GM12878 (cell line): ENCODE measurements around the gene THUMPD2. TPM values are rescaled to one million over a fixed set of nuclear protein-coding genes. Genes with fewer than 3 reads are reported as not detected.

Experiments
- ATAC-seq: fragments of 200-7000 bp; cut with Tn5 transposase; 3 replicates; pipeline ENCODE4 v1.9.1; 2020; ENCODE audit warnings: mild to moderate bottlenecking, moderate library complexity
- BruUV-seq: library from RNA; stranded (reverse); fragments of 400-500 nt; replicated peaks from 2 replicates; lab custom pipeline; 2021; lab: Mats Ljungman, UMichigan
- CTCF ChIA-PET: fragments of 300-600 bp; sonication (Branson Sonifier 250); formaldehyde crosslinking; extraction: SDS; loops from one replicate; lab custom pipeline; 2021; ENCODE audit warnings: inconsistent platforms; lab: Yijun Ruan, JAX
- POLR2A ChIA-PET: fragments of 350-600 bp; formaldehyde crosslinking; extraction: SDS; loops from one replicate; lab custom pipeline; 2021; ENCODE audit warnings: inconsistent platforms; lab: Charles Lee
- RAD21 ChIA-PET: fragments of 300-600 bp; sonication (Branson Sonifier 250); formaldehyde crosslinking; loops from one replicate; lab custom pipeline; 2023; ENCODE audit warnings: antibody characterized with exemption; ENCODE audit not compliant: unreplicated experiment; lab: Charles Lee
- SMC1A ChIA-PET: fragments of 300-600 bp; sonication (Branson Sonifier 250); formaldehyde crosslinking; loops from one replicate; lab custom pipeline; 2023; ENCODE audit not compliant: unreplicated experiment, uncharacterized antibody; lab: Charles Lee
- DNase-seq: peaks from one replicate; pipeline ENCODE4 v3.0.0-alpha.2; 2011; ENCODE audit warnings: low read depth, low spot score
- FAIRE-seq: peaks from 3 replicates; lab custom pipeline; 2011; peaks lifted over from hg19 to GRCh38; lab: Jason Lieb, UNC
- H2AFZ ChIP-seq: 2 replicates; pipeline ENCODE4 v1.6.0; 2011; ENCODE audit warnings: low read depth, low read length, control low read depth; ENCODE audit not compliant: control insufficient read depth
- H3K27ac ChIP-seq: 2 replicates; pipeline ENCODE4 v1.5.1; 2011; ENCODE audit warnings: control low read depth; ENCODE audit not compliant: control insufficient read depth, insufficient read depth
- H3K27me3 ChIP-seq, 2 experiments: replicated peaks in 1 of 2; 2 replicates each; pipeline versions ENCODE4 v1.6.0 to v1.6.1; 2011; ENCODE audit warnings: low read length in 1 of 2; ENCODE audit not compliant: control insufficient read depth in 2 of 2, insufficient read depth in 2 of 2
- H3K36me3 ChIP-seq, 2 experiments: 2 replicates each; pipeline ENCODE4 v1.5.1; 2011; ENCODE audit warnings: low read length in 1 of 2; ENCODE audit not compliant: control insufficient read depth in 2 of 2, insufficient read depth in 2 of 2
- H3K4me1 ChIP-seq: 2 replicates; pipeline ENCODE4 v1.6.1; 2011; ENCODE audit warnings: mild to moderate bottlenecking, low read length, moderate library complexity, mixed read lengths; ENCODE audit not compliant: control insufficient read depth, insufficient read depth
- H3K4me2 ChIP-seq: 2 replicates; pipeline ENCODE4 v1.6.0; 2011; ENCODE audit warnings: control low read depth; ENCODE audit not compliant: control insufficient read depth, insufficient read depth
- H3K4me3 ChIP-seq: fragments of 200-600 bp; sonication (generic); 2 replicates; pipeline ENCODE4 v1.5.1; 2016
- H3K79me2 ChIP-seq: 2 replicates; pipeline ENCODE4 v1.6.0; 2011; ENCODE audit warnings: low read length; ENCODE audit not compliant: control insufficient read depth, insufficient read depth
- H3K9ac ChIP-seq: 2 replicates; pipeline ENCODE4 v1.8.0; 2011; ENCODE audit warnings: low read length, control low read depth, mixed read lengths; ENCODE audit not compliant: control insufficient read depth, insufficient read depth
- H3K9me3 ChIP-seq: replicated peaks from 3 replicates; pipeline ENCODE4 v1.5.1; 2011; ENCODE audit warnings: mild to moderate bottlenecking, low read length; ENCODE audit not compliant: control insufficient read depth, insufficient read depth
- H4K20me1 ChIP-seq: 2 replicates; pipeline ENCODE4 v1.6.0; 2011; ENCODE audit not compliant: control insufficient read depth, insufficient read depth
- BHLHE40 ChIP-seq, 2 experiments: fragments of 450-650 bp in 1 of 2; IDR thresholded peaks; 2 replicates each; pipeline ENCODE4 v1.6.1; 2011 to 2017; ENCODE audit warnings: low read depth in 2 of 2, borderline replicate concordance in 1 of 2, improper control_type of control experiment in 1 of 2, low read length in 1 of 2, mild to moderate bottlenecking in 1 of 2
- EED ChIP-seq: sonication (generic); IDR thresholded peaks from 2 replicates; pipeline ENCODE4 v1.6.1; 2016; ENCODE audit warnings: antibody characterized with exemption, low read depth
- ETV6 ChIP-seq, 2 experiments: fragments of 450-650 bp in 1 of 2; IDR thresholded peaks in 1 of 2; conservative IDR thresholded peaks in 1 of 2; 2 replicates each; pipeline ENCODE4 v1.6.1; 2014; ENCODE audit warnings: antibody characterized with exemption in 1 of 2, borderline replicate concordance in 1 of 2, low read depth in 1 of 2, mild to moderate bottlenecking in 1 of 2, moderate library complexity in 1 of 2
- EZH2 ChIP-seq: IDR thresholded peaks from 2 replicates; pipeline ENCODE4 v1.6.1; 2012; ENCODE audit warnings: low read depth, mild to moderate bottlenecking, control low read depth, inconsistent platforms, low read length, borderline replicate concordance; ENCODE audit not compliant: control insufficient read depth
- FOXM1 ChIP-seq: IDR thresholded peaks from 2 replicates; pipeline ENCODE4 v1.6.1; 2012; ENCODE audit warnings: low read depth, mild to moderate bottlenecking, inconsistent platforms, low read length, moderate library complexity
- HDAC2 ChIP-seq: fragments of 200-600 bp; sonication (generic); IDR thresholded peaks from 2 replicates; pipeline ENCODE4 v1.6.1; 2017
- HDAC6 ChIP-seq: fragments of 200-600 bp; sonication (generic); IDR thresholded peaks from one replicate; pipeline ENCODE4 v1.8.0; 2017; ENCODE audit warnings: antibody characterized with exemption; ENCODE audit not compliant: unreplicated experiment
- HDGF ChIP-seq: fragments of 450-650 bp; IDR thresholded peaks from 2 replicates; pipeline ENCODE4 v1.6.1; 2016; ENCODE audit warnings: antibody characterized with exemption
- KAT2A ChIP-seq: conservative IDR thresholded peaks from 2 replicates; pipeline ENCODE4 v1.6.1; 2011; ENCODE audit warnings: low read depth, low read length; ENCODE audit not compliant: control insufficient read depth
- MTA3 ChIP-seq: IDR thresholded peaks from 2 replicates; pipeline ENCODE4 v1.6.1; 2012; ENCODE audit warnings: low read length, inconsistent platforms, borderline replicate concordance
- MXI1 ChIP-seq: fragments of 150-350 bp; IDR thresholded peaks from 2 replicates; pipeline ENCODE4 v1.6.1; 2011; ENCODE audit warnings: low read depth, mild to moderate bottlenecking, inconsistent platforms, low read length, improper control_type of control experiment
- NFXL1 ChIP-seq: fragments of 450-650 bp; IDR thresholded peaks from 2 replicates; pipeline ENCODE4 v1.6.1; 2017; ENCODE audit warnings: antibody characterized with exemption, mild to moderate bottlenecking, borderline replicate concordance
- NR2F1 ChIP-seq: fragments of 450-650 bp; conservative IDR thresholded peaks from 2 replicates; pipeline ENCODE4 v1.6.1; 2017; ENCODE audit warnings: mild to moderate bottlenecking
- SIN3A ChIP-seq: IDR thresholded peaks from 2 replicates; pipeline ENCODE4 v1.6.1; 2012; ENCODE audit warnings: low read depth, low read length, improper control_type of control experiment
- ZNF622 ChIP-seq: fragments of 450-650 bp; IDR thresholded peaks from 2 replicates; pipeline ENCODE4 v1.6.1; 2017; ENCODE audit warnings: mild to moderate bottlenecking, inconsistent platforms
- WGBS: methylation state at CpG from one replicate; pipeline ENCODE4 v1.1.6; 2016; ENCODE audit warnings: low lambda C conversion rate; ENCODE audit not compliant: insufficient replicate concordance, insufficient coverage; ENCODE audit errors: missing lambda C conversion rate; 5-methylcytosine and 5-hydroxymethylcytosine counted together
- in situ Hi-C: fragments of 300-500 bp; cut with MboI; formaldehyde crosslinking; loops from 9 replicates; pipeline ENCODE4 v1.14.3; 2018; ENCODE audit warnings: mixed read lengths
- intact Hi-C: fragments of 100-400 bp; cut with micrococcal nuclease; formaldehyde crosslinking; loops from one replicate; pipeline ENCODE4 v1.14.2; 2022; ENCODE audit not compliant: unreplicated experiment
- polyA plus RNA-seq, 11 experiments: library from polyadenylated mRNA; depleted of rRNA in 4 of 11; unstranded in 6 of 11; stranded (reverse) in 5 of 11; fragments of >200 nt; fragmentation: Nextera tagmentation in 4 of 11; fragmentation: Illumina TruSeq in 1 of 11; extraction: Ambion mirVana in 4 of 11; extraction: Trizol in 1 of 11; gene quantifications; 1 replicate in 1 of 11; 2 replicates in 10 of 11; pipeline versions ENCODE4 v1.2.1 to v1.2.3, GENCODE V29; 2011 to 2016; ENCODE audit warnings: inconsistent platforms in 2 of 11, missing spikeins in 2 of 11, low read depth in 1 of 11
- total RNA-seq, 4 experiments: library from RNA; depleted of rRNA in 3 of 4; stranded (reverse); fragments of >200 nt in 3 of 4; fragmentation: Illumina TruSeq in 1 of 4; extraction: Trizol in 1 of 4; gene quantifications; 2 replicates each; pipeline versions ENCODE4 v1.2.1 to v1.2.3, GENCODE V29; 2013 to 2021
- TF ChIP-seq, protein P1 (sequence below): IDR thresholded peaks from 2 replicates; pipeline ENCODE4 v1.6.1; 2011; ENCODE audit warnings: low read depth, low read length, improper control_type of control experiment, borderline replicate concordance
- TF ChIP-seq, protein P2 (sequence below): fragments of 450-650 bp; IDR thresholded peaks from 2 replicates; pipeline ENCODE4 v1.6.1; 2017; ENCODE audit warnings: mild to moderate bottlenecking, moderate library complexity

The THUMPD2 gene
- total and polyA plus RNA-seq, 10 of the 15 experiments (the other 5 are each of a cell fraction or from before 2014, with no cell fraction given), result 6.7 to 19.7 (median 13.8) TPM

DNA sequence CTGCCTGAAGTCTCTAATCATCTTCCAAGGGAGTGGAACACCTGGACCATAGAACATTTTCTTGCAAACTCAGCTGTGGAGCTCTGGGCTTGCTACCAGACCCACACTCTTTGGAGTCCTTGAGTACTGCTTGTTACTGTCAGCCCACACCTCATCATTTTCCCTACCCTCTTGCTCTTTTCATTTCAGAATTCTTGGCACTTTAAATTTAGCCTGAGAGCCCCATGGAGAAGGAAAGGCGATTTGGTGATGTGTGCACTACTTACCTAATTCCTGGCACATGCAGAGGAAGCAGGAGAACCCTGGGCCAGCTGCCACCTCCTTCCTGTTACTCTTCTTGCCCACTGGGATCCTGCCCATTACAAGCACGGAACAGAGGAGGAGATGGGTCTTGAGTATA is 81.6 kb downstream of the THUMPD2 start:
- Histone ChIP-seq H3K4me2 (no peak overlapping the region), H3K9ac (no peak overlapping the region), H3K4me1 (no peaks in the 10 kb centered on the region), H4K20me1 (no peaks in the 10 kb centered on the region), H3K9me3 (peaks cover 3% of the 10 kb centered on the region), H3K27ac (no peak overlapping the region), H3K79me2 (no peaks in the 10 kb centered on the region)
- BruUV-seq, result no TSS peak
- no peak for DNase-seq
- intact Hi-C loops, result no loop called here
- RAD21 ChIA-PET, result no interaction called here
- no peak for ATAC-seq
- WGBS, result 32% methylated on average over 2 of the region's 2 CpGs
- TF ChIP-seq BHLHE40 (IDR thresholded peaks at IDR 0.05; ENCODE audit: borderline replicate concordance in 1 of 2, low read depth in 2 of 2, low read length in 1 of 2) (no peak), FOXM1 (no peak), ZNF622 (no peak), EZH2 (no peak), HDAC6 (no peak), KAT2A (no peak), HDAC2 (no peak), ETV6 (conservative IDR thresholded peaks at IDR 0.05 in 1 of 2, IDR thresholded peaks at IDR 0.05 in 1 of 2; ENCODE audit: borderline replicate concordance in 1 of 2, low read depth in 1 of 2) (no peak), HDGF (no peak), NFXL1 (no peak), SIN3A (no peak), MXI1 (no peak), MTA3 (no peak), EED (no peak), NR2F1 (no peak)
- TF ChIP-seq, protein P1, sequence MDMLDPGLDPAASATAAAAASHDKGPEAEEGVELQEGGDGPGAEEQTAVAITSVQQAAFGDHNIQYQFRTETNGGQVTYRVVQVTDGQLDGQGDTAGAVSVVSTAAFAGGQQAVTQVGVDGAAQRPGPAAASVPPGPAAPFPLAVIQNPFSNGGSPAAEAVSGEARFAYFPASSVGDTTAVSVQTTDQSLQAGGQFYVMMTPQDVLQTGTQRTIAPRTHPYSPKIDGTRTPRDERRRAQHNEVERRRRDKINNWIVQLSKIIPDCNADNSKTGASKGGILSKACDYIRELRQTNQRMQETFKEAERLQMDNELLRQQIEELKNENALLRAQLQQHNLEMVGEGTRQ, result no peak
- TF ChIP-seq, protein P2, sequence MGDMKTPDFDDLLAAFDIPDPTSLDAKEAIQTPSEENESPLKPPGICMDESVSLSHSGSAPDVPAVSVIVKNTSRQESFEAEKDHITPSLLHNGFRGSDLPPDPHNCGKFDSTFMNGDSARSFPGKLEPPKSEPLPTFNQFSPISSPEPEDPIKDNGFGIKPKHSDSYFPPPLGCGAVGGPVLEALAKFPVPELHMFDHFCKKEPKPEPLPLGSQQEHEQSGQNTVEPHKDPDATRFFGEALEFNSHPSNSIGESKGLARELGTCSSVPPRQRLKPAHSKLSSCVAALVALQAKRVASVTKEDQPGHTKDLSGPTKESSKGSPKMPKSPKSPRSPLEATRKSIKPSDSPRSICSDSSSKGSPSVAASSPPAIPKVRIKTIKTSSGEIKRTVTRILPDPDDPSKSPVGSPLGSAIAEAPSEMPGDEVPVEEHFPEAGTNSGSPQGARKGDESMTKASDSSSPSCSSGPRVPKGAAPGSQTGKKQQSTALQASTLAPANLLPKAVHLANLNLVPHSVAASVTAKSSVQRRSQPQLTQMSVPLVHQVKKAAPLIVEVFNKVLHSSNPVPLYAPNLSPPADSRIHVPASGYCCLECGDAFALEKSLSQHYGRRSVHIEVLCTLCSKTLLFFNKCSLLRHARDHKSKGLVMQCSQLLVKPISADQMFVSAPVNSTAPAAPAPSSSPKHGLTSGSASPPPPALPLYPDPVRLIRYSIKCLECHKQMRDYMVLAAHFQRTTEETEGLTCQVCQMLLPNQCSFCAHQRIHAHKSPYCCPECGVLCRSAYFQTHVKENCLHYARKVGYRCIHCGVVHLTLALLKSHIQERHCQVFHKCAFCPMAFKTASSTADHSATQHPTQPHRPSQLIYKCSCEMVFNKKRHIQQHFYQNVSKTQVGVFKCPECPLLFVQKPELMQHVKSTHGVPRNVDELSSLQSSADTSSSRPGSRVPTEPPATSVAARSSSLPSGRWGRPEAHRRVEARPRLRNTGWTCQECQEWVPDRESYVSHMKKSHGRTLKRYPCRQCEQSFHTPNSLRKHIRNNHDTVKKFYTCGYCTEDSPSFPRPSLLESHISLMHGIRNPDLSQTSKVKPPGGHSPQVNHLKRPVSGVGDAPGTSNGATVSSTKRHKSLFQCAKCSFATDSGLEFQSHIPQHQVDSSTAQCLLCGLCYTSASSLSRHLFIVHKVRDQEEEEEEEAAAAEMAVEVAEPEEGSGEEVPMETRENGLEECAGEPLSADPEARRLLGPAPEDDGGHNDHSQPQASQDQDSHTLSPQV, result no peak
- TF ChIP-seq, all 136 proteins: peak for 0
- no peak for FAIRE-seq
- ChIA-PET SMC1A (interaction anchor here (0.6 to 1.1 kb wide), 2 partner anchors 14 to 81 kb away, joined by 3 to 5 read pairs; no protein-coding TSS in a partner anchor), CTCF (interaction anchor here (0.8 to 2.5 kb wide), 2 partner anchors 33 to 319 kb away, joined by 5 to 10 read pairs; no protein-coding TSS in a partner anchor), POLR2A (no interaction called here)
- Histone ChIP-seq H3K36me3 (no peaks in the 10 kb centered on the region), H3K27me3 (no peaks in the 10 kb centered on the region), H3K4me3 (no peak overlapping the region), H2AFZ (no peak overlapping the region)
- in situ Hi-C loops, result no loop called here
